DMS53 (cell line): Measurements from ENCODE around the gene THSD4.
"Not testable (repeated sequence)": the region's sequence is repeated elsewhere in the genome, so short reads cannot be mapped to it uniquely, and the experiment has no call there.

Source experiments
- DNase-seq: peaks from one replicate; lab custom pipeline; 2025; lab: John Stamatoyannopoulos, UW

THSD4 gene

GRCh38 chr15:71149646-71150557, 34.6 kb downstream of the THSD4 start:
- no peak for DNase-seq

DNA sequence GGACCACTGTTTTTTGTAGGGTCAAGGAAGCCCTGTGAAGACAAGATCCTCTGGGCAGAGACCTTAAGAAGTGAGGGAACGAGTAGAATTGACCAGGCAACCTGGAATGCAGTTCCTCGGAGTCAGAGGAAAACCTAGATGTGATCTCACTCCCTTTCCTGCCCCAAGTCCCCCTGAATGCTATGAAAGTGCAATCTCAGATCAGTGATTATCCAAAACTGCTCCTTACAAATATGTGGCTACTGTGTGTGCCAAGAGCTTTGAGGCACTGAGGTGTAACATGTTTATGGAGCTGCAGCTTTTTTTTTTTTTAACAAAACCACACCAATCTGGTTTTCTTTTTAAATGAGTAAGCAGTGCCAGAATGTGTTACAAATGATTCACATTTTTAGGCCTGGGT, 35.8 kb downstream of the THSD4 start:
- DNase-seq: no peak

- no peak for DNase-seq
These were observed 37.3 kb downstream of the THSD4 start for GRCh38 chr15:71152542-71152941.

DNA sequence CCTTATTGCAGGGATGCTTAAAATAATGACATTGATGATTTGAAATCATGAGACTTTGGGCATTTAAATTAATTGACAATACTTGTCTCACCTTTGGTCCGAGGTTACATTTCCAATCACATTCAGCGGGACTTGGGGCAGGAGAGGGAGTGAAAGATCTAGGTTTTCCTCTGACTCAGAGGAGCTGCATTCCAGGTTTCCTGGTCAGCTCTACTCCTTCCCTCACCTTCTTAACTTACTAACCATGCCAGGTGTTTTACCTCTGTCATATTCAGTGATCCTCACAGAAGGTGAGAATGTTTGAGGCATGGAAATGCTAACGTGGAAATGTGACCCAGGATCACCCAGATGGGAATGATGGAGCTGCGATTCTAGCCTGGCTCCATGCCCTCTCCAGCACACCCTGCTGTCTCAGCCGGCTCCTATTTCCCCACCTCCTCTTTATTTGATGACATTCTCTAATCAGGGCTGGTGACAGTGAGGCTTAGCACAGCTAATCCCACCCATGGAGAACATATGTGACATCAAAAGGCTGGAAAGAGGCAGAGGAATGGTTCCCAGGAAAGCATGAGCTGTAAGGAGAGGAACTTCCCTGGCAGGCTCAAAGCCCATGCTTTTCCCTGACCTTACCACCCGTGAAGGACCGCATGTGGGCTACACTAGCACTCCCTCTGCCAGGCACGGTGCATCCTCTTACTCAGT, 38.7 kb downstream of the THSD4 start:
- DNase-seq: no peak

- DNase-seq: no peak
These were observed 39.4 kb downstream of the THSD4 start for GRCh38 chr15:71154607-71155200.

GRCh38 chr15:71155534-71155933, 40.3 kb downstream of the THSD4 start:
- DNase-seq: no peak

- DNase-seq: no peak
These were observed 45.7 kb downstream of the THSD4 start for GRCh38 chr15:71160976-71161375.

DNA sequence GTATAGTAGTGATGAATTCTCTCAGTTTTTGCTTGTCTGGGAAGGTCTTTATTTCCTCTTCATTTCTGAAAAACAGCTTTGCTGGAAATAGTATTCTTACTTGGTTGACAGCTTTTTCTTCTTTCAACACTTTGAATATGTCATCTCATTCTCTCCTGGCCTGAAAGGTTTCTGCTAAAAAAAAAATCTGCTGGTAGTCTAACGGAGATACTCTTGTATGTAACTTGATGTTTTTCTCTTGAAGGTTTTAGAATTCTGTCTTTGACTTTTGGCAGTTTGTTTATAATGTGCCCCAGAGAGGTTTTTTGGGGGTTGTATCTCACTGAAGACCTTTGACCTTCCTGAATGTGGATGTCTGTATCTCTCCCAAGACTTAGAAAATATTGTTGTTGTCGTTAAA, 47.0 kb downstream of the THSD4 start:
- no peak for DNase-seq

DNA sequence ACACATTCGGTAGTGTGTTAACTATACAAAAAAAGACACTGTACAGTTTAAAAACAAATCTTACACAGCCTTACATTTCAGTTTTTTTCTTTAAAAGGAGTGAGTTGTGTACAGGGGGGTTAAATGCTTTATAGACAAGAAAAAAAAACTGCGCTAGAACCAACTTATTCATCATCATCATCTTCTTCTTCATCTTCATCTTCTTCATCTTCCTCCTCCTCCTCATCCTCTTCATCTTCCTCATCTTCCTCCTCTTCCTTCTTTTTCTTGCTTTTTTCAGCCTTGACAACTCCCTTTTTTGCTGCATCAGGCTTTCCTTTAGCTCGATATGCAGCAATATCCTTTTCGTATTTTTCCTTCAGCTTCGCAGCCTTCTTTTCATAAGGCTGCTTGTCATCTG, 49.3 kb downstream of the THSD4 start:
- DNase-seq: not testable (repeated sequence)

GRCh38 chr15:71167445-71168165, 52.3 kb downstream of the THSD4 start:
- no peak for DNase-seq

DNA sequence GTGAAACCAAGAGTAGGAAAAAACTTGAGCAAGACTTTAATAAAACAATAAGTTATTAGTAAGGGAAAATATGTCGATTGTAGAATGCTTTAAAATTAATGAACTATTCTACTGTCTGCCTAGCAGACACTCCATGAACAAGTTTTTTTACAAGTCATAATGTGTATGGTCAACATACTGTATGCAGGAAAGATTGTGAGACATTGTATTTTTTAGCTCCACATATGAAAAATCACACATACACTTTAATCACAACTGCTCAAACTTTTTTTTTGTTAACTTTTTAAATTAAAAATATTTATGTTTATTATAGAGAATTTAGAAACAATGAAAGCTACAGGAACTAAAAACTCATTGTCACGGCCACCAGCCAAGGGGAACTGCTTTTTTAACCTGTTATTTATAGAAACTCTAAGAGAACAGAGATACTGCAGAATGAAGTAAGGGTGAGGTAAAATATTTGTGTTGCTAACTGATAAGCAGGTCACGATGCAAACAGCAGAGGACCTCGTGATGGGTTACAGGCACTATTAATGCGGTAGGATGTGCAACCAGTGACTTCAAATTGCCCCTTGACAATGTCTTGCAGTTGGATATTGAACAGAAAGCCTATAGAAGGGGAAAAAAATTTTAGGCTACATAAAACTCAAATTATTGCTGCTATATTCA, 53.0 kb downstream of the THSD4 start:
- DNase-seq: no peak

DNA sequence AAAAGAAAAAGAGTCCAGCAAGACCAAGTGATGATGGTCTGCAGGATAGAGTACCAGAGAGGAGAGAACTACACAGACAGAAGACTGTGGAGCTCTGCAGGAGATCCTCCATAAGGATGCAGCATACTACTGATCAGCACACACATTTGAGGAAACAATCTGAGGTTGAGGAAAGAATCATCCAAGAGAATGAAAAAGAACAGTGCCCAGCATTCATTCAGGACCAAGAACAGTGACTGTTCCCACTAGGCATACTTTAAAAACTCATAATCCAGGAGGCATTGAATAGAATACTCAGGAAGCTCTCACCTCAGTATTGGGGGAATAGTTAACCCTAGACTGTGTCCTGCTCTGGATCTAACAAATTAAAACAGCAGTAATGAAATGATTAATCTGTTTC, 54.9 kb downstream of the THSD4 start:
- DNase-seq: no peak

- no peak for DNase-seq
These were observed 55.9 kb downstream of the THSD4 start for GRCh38 chr15:71171195-71171594.

- not testable (repeated sequence) for DNase-seq
These were observed 59.1 kb downstream of the THSD4 start for GRCh38 chr15:71174360-71174759.

GRCh38 chr15:71180986-71181853, 65.9 kb downstream of the THSD4 start:
- no peak for DNase-seq

DNA sequence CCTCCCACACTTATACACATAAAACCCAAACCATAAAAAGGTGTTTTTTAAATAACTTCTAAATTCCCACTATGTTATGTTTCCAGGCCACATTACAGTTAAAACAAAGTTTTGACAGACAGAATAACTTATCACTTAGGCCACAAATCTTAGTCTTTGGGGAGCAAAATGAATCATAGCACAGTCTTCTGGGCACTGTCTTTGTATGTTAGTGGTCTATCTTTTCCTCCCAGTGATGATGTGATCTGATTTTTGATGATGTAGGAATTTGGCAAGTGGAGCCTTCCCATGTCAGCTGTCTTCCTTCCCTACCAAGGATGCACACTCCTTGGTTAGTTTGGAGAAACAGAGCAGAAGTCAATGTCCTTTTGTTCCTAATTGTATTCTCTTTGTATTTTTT, 67.3 kb downstream of the THSD4 start:
- DNase-seq: no peak

DNA sequence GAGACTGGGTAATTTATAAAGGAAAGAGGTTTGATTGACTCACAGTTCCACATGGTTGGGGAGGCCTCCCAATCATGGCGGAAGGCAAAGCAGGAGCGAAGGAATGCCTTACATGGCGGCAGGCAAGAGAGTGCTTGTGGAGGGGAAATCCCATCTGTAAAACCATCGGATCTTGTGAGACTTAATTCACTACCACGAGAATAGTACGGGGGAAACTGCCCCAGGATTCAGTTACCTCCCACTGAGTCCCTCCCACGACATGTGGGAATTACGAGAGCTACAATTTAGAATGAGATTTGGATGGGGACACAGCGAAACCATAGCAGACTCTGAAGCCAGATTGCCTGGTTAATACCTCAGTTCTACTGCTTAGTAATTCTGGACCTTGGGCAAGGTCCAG, 67.8 kb downstream of the THSD4 start:
- DNase-seq: no peak

DNA sequence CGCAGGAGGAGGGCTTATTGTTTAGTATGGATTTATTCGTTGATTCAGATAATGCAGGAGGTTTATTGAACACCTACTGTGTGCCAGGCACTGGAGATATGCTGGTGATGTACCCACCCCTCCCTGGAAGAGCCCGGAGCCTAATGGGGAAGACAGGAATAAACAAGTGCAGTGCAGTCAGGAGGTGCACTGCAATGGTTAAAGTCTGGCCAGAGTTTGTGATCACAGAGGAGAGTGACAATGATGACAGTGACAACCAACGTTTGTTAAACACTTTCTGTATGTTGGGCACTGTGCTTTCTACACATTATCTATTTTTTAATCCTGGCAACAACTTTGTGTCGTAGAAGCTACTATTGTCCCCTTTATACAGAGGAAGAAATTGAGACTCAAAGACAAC, 70.4 kb downstream of the THSD4 start:
- DNase-seq: no peak

- DNase-seq: no peak
These were observed 71.0 kb downstream of the THSD4 start for GRCh38 chr15:71186267-71186666.

DNA sequence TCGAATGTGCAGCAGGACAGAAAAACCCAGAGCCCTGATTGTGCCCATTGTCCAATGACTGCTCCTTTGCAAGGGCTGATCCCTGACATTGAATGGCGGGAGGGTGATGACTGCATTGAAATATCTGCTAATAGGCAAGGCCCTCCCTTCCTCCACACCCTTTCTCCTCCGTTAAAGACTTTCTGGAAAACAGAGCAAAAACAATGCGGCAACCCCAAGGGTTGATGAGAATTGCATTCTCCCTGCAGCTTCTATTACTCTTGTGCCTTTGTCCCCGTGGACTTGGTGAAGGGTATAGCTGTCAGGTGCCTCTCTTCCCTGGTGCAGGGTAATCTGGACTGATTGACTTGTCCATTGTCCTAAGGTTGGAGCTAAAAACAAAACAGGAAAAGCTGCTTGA, 71.8 kb downstream of the THSD4 start:
- DNase-seq: no peak

DNA sequence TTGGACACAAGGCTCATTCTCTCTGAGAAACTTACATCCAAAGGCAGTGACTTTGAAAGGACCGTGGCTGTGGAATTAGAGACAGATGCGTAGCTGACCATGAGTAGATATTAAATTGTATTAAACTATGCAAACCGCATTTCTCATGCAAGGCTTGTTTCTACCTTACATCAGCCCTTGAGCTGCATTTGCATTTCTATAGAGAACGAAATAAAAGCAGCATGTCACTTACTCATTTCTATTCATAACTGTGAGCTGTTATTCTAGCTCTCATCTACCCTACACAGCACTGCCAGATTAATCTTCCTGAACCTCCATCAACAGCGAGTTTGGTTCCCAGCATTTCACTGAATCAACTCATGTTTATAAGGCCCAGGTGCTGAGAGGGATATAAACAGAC, 72.3 kb downstream of the THSD4 start:
- no peak for DNase-seq
